HG02870 (cell line): ENCODE results near the gene TAS2R1.

Experiments
- ATAC-seq: cut with Tn5 transposase; IDR thresholded peaks from one replicate; pipeline ENCODE4 v1.9.1; 2021; ENCODE audit warnings: mild to moderate bottlenecking, moderate library complexity; ENCODE audit not compliant: unreplicated experiment

TAS2R1 gene

DNA sequence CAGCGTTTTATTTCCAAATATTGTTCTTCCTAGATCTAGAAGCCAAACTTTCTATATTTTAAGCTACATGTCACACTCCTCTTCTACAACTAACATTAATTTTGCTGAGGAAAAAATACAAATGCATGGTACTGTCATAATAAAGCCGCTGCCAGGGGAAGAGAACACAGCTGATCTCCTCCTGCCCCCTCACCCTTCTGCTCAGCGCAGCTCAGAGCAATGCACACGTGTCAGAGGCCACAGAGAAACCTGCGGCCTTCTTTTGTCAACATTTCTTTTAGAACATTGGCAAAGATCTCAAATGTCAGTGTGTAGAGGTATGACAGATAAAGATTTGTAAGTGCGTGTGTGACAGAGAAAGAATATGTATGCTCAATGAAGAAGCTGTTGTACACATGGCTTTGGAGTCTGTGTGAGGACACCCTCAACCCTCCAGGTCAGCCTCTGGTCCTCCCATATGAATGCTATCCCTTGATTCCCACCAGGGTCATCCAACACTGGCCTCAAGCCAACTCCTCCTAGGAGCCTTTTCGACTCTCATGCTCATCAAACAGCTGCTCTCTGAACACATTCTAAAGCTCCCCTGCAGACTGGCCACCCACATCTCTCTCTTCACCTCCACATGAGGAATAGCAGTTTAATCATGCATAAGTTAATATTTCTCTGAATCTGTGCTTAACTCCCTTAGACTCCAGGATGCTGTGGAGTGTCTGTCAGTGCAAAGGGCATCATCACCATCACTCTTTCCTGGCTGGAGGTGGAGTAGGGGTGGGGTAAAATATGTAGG, 40.9 kb downstream of the TAS2R1 start:
- ATAC-seq: no peak

- no peak for ATAC-seq
Measured at GRCh38 chr5:9588254-9588653, 41.9 kb downstream of the TAS2R1 start.

DNA sequence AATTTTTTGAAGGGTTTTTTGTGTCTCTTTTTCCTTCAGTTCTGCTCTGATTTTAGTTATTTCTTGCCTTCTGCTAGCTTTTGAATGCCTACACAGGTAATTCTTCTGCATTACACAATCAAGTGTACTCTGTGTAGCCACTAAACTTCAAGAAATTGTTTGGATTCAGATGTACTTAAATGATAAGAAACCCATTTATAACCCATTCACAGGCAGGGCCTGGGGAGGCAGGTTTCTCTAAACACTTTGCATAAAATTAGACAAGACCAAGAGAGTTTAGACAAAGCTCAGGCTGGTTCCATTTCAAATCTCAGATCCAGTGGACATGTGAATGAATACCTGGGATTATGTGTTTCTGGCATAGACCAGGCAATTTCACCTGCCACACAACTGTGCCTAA, 43.0 kb downstream of the TAS2R1 start:
- no peak for ATAC-seq

GRCh38 chr5:9582406-9582805, 47.7 kb downstream of the TAS2R1 start:
- ATAC-seq: no peak
